GM18861 (cell line): ENCODE measurements around the gene ERMP1.
"Not testable (repeated sequence)": the region's sequence is repeated elsewhere in the genome, so short reads cannot be mapped to it uniquely, and the experiment has no call there.

Source experiments
- ATAC-seq: cut with Tn5 transposase; IDR thresholded peaks from one replicate; pipeline ENCODE4 v1.9.1; 2021; ENCODE audit not compliant: unreplicated experiment

The ERMP1 gene

GRCh38 chr9:5819174-5819573 is 13.7 kb downstream of the ERMP1 start:
- ATAC-seq: no peak

GRCh38 chr9:5818424-5819142 is 14.3 kb downstream of the ERMP1 start:
- ATAC-seq: no peak

GRCh38 chr9:5817862-5818261 is 15.1 kb downstream of the ERMP1 start:
- ATAC-seq: no peak

- ATAC-seq: no peak
Observed at GRCh38 chr9:5815461-5815860, 17.5 kb downstream of the ERMP1 start.

- no peak for ATAC-seq
Observed at GRCh38 chr9:5813824-5814223, 19.1 kb downstream of the ERMP1 start.

- no peak for ATAC-seq
Observed at GRCh38 chr9:5811751-5812150, 21.2 kb downstream of the ERMP1 start.

- no peak for ATAC-seq
Observed at GRCh38 chr9:5805478-5805877, 27.4 kb downstream of the ERMP1 start.

GRCh38 chr9:5801739-5802113 is 31.2 kb downstream of the ERMP1 start:
- ATAC-seq: no peak

- ATAC-seq: no peak
Observed at GRCh38 chr9:5800969-5801738, 31.8 kb downstream of the ERMP1 start.

- ATAC-seq: not testable (repeated sequence)
Observed at GRCh38 chr9:5800378-5800777, 32.5 kb downstream of the ERMP1 start.

- no peak for ATAC-seq
Observed at GRCh38 chr9:5799314-5799713, 33.6 kb downstream of the ERMP1 start.

- ATAC-seq: no peak
Observed at GRCh38 chr9:5798581-5798980, 34.3 kb downstream of the ERMP1 start.

- no peak for ATAC-seq
Observed at GRCh38 chr9:5796298-5796697, 36.6 kb downstream of the ERMP1 start.

- ATAC-seq: no peak
Observed at GRCh38 chr9:5793812-5794211, 39.1 kb downstream of the ERMP1 start.

- ATAC-seq: no peak
Observed at GRCh38 chr9:5791870-5792269, 41.0 kb downstream of the ERMP1 start.

- ATAC-seq: no peak
Observed at GRCh38 chr9:5790923-5791322, 42.0 kb downstream of the ERMP1 start.

GRCh38 chr9:5789489-5789888 is 43.4 kb downstream of the ERMP1 start:
- ATAC-seq: no peak

GRCh38 chr9:5787759-5788302 is 45.1 kb downstream of the ERMP1 start:
- ATAC-seq: no peak

- ATAC-seq: no peak
Observed at GRCh38 chr9:5787220-5787619, 45.7 kb downstream of the ERMP1 start.

- ATAC-seq: no peak
Observed at GRCh38 chr9:5786370-5787127, 46.4 kb downstream of the ERMP1 start.

- ATAC-seq: no peak
Observed at GRCh38 chr9:5784526-5785315, 48.2 kb downstream of the ERMP1 start.
